MCF 10A (cell line): Measurements from ENCODE around the gene MB. TPM values are rescaled to one million over a fixed set of nuclear protein-coding genes. Genes with fewer than 3 reads are reported as not detected.

ENCODE experiments used
- BruUV-seq: library from RNA; stranded (reverse); fragments of 400-500 nt; replicated peaks from 2 replicates; lab custom pipeline; 2021; lab: Mats Ljungman, UMichigan
- CTCF ChIA-PET: fragments of 300-600 bp; sonication (Branson Sonifier 250); formaldehyde crosslinking; extraction: SDS; loops from one replicate; lab custom pipeline; 2021; ENCODE audit warnings: antibody characterized with exemption, inconsistent platforms; lab: Yijun Ruan, JAX
- POLR2A ChIA-PET: fragments of 300-600, 350-650 bp; sonication (Branson Sonifier 250); formaldehyde crosslinking; extraction: SDS; loops from one replicate; lab custom pipeline; 2020; ENCODE audit warnings: antibody characterized with exemption, inconsistent platforms; lab: Yijun Ruan, JAX
- DNase-seq: peaks from one replicate; pipeline ENCODE4 v3.0.0-alpha.2; 2018; ENCODE audit not compliant: unreplicated experiment
- H3K27ac Mint-ChIP-seq: one replicate; pipeline ENCODE4 v1.8.0; 2022; ENCODE audit warnings: mild to moderate bottlenecking, low read depth, mixed read lengths; ENCODE audit not compliant: unreplicated experiment
- H3K27me3 Mint-ChIP-seq: one replicate; pipeline ENCODE4 v1.8.0; 2022; ENCODE audit warnings: mixed read lengths; ENCODE audit not compliant: insufficient read depth, unreplicated experiment
- H3K36me3 Mint-ChIP-seq: one replicate; pipeline ENCODE4 v1.8.0; 2022; ENCODE audit warnings: mild to moderate bottlenecking, moderate library complexity, mixed read lengths; ENCODE audit not compliant: insufficient read depth, unreplicated experiment
- H3K4me1 Mint-ChIP-seq: one replicate; pipeline ENCODE4 v1.8.0; 2022; ENCODE audit warnings: mixed read lengths; ENCODE audit not compliant: insufficient read depth, unreplicated experiment
- H3K4me3 Mint-ChIP-seq: one replicate; pipeline ENCODE4 v1.8.0; 2022; ENCODE audit warnings: mild to moderate bottlenecking, moderate library complexity, mixed read lengths; ENCODE audit not compliant: unreplicated experiment
- H3K9me3 Mint-ChIP-seq: one replicate; pipeline ENCODE4 v1.8.0; 2022; ENCODE audit warnings: mixed read lengths; ENCODE audit not compliant: unreplicated experiment
- CTCF ChIP-seq: fragments of 200-600 bp; IDR thresholded peaks from one replicate; pipeline ENCODE4 v1.8.0; 2022; ENCODE audit warnings: antibody characterized with exemption, mild to moderate bottlenecking; ENCODE audit not compliant: unreplicated experiment
- intact Hi-C: fragments of 100-400 bp; cut with micrococcal nuclease; formaldehyde crosslinking; loops from 2 replicates; pipeline ENCODE4 v1.14.1; 2022
- total RNA-seq: library from RNA; stranded (reverse); gene quantifications from 2 replicates; pipeline ENCODE4 v1.2.3, GENCODE V29; 2022

The MB gene
- total RNA-seq, 1 experiment from 2014 or later, result not detected

- ChIA-PET CTCF (no interaction called here), POLR2A (no interaction called here)
- TF ChIP-seq CTCF, result no peak
- Mint-ChIP-seq H3K27ac (no peak overlapping the region), H3K4me3 (no peak overlapping the region), H3K36me3 (no peaks in the 10 kb centered on the region), H3K27me3 (no peaks in the 10 kb centered on the region), H3K9me3 (no peaks in the 10 kb centered on the region), H3K4me1 (peaks cover 17% of the 10 kb centered on the region)
- intact Hi-C loops, result no loop called here
- no TSS peak for BruUV-seq
- no peak for DNase-seq
These were observed 58.4 kb downstream of the MB start for GRCh38 chr22:35558719-35559118.

DNA sequence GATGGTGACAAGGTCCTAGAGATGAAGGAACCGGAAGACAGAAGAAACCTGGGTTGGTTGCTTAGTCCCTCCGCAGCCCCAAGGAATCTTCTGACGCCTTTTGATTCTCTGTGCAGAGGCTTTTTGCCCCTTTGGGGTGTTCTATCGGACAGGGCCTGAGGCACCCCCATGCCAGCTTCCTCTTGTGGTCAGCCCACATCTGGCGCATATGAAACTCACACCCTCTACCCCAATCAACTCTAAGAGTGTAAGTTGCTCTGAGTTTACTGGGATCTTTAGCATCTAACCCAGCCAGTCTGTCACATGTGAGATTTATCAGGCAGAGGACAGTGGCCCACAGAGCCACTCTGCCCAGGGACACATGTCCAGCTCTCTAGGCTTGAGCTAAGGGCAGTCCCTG, 59.1 kb downstream of the MB start:
- no peak overlapping the region for H3K27ac Mint-ChIP-seq
- POLR2A ChIA-PET, result interaction anchor here (1.0 kb wide), 1 partner anchor 112 kb away, joined by 3 read pairs; no protein-coding TSS in a partner anchor
- H3K9me3 Mint-ChIP-seq, result no peaks in the 10 kb centered on the region
- no peak for TF ChIP-seq CTCF
- H3K4me3 Mint-ChIP-seq, result no peak overlapping the region
- no peaks in the 10 kb centered on the region for H3K36me3 Mint-ChIP-seq
- no peak for DNase-seq
- intact Hi-C loops, result no loop called here
- BruUV-seq, result no TSS peak
- CTCF ChIA-PET, result interaction anchor here (1.6 kb wide), 1 partner anchor 126 kb away, joined by 7 read pairs; no protein-coding TSS in a partner anchor
- H3K4me1 Mint-ChIP-seq, result peaks cover 14% of the 10 kb centered on the region
- no peaks in the 10 kb centered on the region for H3K27me3 Mint-ChIP-seq

Other genes starting within 250 kb of the MB start
- 1.9 and 2.5 TPM in 2 replicates for gene HMOX1, start 236.2 kb downstream of the MB start, total RNA-seq
- gene MCM5, start 217.2 kb downstream of the MB start, total RNA-seq, result 26.2 and 35.0 TPM in 2 replicates
- not detected in 2 replicates for gene RASD2, start 76.5 kb downstream of the MB start, total RNA-seq
- gene APOL6, start 31.1 kb upstream of the MB start, total RNA-seq, result 7.2 and 9.6 TPM in 2 replicates
- not detected in 2 replicates for gene APOL5, start 100.5 kb upstream of the MB start, total RNA-seq